G401 (cell line): ENCODE results near the gene MCL1. TPM values are rescaled to one million over a fixed set of nuclear protein-coding genes. Genes with fewer than 3 reads are reported as not detected.
"Not testable (repeated sequence)": the region's sequence is repeated elsewhere in the genome, so short reads cannot be mapped to it uniquely, and the experiment has no call there.

Experiments used
- DNase-seq: peaks from one replicate; pipeline ENCODE4 v3.0.0-alpha.2; 2015; ENCODE audit warnings: low spot score
- in situ Hi-C: cut with HindIII; loops from 2 replicates; pipeline ENCODE4 v1.10.0; 2016; ENCODE audit warnings: low sequenced_read_pairs, mixed read lengths
- total RNA-seq: library from RNA; depleted of rRNA; stranded (reverse); fragments of >200 nt; shearing (Covaris generic); gene quantifications from 2 replicates; pipeline ENCODE4 v1.2.3, GENCODE V29; 2014; rRNA removed

MCL1 gene
- 112 and 129 TPM in 2 replicates for total RNA-seq

GRCh38 chr1:150579110-150579944, at the start of gene MCL1:
Gene MCL1, minus strand, starts transcription at chr1:150579610. Its CDS starts 80 bp downstream, at chr1:150579530.
- peak; percentile 97 for DNase-seq
- in situ Hi-C loops: no loop called here

DNA sequence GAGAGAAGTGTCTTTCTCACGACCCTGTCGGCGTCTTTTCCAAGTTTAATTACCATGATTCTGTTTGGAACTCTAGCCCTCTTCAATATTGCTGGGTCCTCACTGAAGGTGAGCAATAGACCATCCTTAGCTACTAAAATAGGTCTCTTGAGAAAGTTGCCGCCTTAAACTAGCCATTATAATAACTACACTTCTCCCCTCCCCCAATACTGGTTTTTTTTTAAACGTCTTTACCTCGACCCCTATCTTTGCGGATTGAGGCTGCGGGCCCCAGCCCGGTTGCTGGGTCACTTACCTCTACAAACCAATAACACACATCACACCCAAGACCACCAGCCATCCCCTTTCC, 49.3 kb upstream of the MCL1 start:
- in situ Hi-C loops: no loop called here
- no peak for DNase-seq

DNA sequence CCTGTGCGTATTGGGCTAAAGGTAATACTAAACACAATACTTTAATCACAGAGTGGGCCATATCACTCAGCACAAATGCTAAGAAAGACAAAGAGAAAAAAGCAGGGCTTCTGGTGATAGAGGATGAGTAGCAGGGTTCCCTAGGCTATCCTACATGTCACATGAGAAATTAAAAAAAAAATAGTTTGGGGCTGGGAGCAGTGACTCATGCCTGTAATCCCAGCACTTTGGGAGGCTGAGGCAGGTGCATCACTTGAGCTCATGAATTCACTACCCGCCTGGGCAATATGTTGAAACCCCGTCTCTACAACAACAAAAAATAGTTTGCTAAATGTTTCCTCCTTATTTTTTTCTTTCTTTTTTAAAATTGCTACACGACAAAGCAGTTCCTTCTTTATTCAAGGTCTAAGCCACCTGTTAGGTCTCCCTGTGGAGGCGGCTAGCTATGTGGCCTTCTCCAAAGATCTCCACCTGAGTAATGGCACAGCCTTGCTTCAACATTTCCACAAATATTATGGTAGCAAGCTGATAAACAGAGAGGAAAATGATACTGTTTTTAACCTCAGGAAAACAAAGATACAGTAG, 48.5 kb upstream of the MCL1 start:
- in situ Hi-C loops: no loop called here
- no peak for DNase-seq

- in situ Hi-C loops: no loop called here
- DNase-seq: no peak
Observed at GRCh38 chr1:150626150-150626549, 46.7 kb upstream of the MCL1 start.

- DNase-seq, in situ Hi-C loops: not testable (repeated sequence)
Observed at GRCh38 chr1:150624546-150624945, 45.1 kb upstream of the MCL1 start.

DNA sequence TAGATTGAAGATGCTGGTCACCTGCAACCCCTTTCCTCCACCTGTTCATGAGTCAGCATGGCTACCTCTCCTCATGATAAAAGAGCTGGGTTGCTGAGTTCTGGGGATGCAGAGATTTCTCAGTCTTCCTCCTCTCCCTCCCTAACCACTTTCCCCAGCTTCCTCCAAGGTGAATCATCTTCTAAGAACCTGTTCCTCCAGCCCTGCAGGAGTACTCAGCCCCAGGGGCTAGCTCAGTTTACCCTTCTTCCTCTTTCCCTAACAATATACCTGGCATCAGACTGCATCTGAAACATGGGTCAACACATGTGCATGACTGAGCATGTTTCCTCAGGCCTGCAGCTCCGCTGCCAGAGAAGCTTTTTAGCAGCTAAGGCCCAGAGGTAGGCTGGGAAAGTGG, 44.7 kb upstream of the MCL1 start:
- DNase-seq, in situ Hi-C loops: not testable (repeated sequence)

DNA sequence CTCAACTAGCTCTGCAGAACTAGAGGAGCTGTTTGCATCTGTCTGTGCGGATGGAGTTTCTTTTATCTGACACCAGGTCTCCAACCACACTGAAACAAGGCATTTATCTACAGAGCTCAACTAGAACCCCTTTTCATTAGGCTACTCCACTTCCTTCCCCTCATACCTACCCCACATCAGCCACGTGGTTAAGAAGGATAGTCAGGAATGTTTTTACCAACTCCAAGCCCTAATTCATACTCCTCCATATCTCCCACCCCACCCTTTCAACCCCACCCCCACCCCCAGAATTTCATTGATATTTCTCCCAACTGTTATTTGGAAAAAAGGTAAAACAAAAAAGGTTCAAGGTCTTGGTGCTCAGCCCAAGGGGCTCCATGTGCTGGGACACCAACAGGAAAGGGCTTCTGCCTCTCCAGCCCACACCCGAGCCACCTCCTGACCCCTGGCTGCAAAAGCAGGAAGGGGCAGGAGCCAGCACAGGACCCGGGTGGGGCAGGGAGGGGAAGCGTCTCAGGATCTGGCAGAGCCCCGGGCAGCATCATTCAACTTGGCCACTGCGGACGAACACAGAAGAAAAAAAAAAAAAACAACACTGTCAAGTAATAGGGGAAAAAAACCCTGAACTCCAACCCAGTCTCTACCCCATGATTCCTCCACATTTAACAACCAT, 43.0 kb upstream of the MCL1 start:
- DNase-seq: no peak
- in situ Hi-C loops: no loop called here

- in situ Hi-C loops: no loop called here
- DNase-seq: peak; percentile 50
Observed at GRCh38 chr1:150621497-150622302, 42.3 kb upstream of the MCL1 start.

- no peak for DNase-seq
- in situ Hi-C loops: no loop called here
Observed at GRCh38 chr1:150620919-150621318, 41.5 kb upstream of the MCL1 start.

DNA sequence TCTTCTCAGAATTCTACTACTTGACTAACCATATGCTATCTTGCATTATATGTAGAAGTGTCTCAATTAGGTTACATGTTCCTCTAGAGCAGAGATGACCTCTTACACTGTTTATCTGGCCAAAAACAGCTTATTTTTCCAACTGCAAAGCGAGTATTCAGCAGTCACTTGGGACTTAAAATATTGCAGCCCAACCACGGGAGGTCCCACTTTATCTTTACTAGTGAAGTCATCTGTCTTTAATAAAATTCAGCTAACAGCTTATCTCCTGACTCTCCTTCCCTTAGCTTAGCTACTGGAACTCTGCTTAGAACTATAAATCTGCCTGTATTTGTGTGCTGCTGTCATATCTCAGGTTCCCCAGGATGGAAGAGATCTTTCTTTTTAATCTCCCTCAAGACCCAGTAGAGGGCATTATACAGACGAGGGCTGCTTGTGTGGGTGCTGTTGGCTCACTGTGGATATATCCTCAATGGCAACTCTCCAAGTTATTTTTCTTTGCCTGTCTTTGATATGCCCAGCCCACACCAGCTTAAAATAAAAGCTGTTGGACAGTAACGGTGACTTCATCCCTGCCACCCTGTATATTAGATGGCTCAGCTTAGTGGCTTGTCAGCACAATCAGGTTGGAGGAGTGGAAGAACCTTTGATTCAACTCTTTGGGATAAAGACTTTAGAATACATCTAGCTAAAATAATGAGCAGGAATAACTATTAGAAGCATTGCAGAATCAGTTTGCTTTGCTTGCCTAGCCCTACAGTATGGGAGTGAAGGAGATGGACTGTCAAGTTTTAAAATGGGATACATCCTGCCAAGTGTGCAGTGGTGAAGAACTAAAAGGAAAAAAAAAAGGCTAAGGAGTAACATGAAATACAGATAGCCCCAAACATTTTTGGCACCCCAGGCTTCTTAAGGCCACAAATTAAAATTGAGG, 40.4 kb upstream of the MCL1 start:
- DNase-seq: peak; percentile 30
- in situ Hi-C loops: no loop called here

DNA sequence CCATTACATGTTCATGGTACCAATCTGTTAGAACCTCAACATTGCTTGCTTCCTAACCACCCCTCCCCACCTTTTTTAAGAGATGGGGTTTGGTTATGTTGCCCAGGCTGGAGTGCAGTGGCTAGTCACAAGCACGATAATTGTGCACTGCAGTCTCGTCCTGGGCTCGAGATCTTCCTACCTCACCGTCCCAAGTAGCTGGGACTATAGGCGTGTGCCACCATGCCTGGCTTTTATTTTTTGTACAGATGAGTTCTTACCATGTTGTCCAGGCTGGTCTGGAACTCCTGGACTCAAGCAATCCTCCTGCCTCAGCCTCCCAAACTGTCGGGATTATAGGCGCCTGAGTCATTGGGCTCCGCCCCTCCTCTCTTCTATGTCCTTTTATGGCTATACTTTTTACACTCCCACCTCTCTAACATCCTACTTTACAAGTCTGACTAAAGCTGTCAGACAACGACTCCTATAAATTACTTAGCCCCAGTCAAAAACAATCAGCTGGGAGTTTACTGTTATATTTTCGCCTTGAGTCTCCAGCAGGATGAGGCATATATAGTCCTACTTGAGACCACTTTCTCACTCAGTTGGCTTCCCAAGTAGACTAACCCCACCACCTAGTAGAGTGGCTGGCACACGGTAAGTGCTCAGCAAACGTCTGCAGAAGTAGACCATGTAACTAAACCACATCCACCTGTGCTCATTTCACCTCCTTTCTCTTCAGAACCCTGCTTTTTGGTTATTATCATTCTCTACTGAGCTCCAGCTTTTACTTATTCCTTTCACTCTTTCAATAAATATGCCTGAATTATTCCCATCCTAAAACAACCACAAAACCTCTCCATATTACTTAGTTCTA, 36.2 kb upstream of the MCL1 start:
- in situ Hi-C loops: no loop called here
- no peak for DNase-seq

DNA sequence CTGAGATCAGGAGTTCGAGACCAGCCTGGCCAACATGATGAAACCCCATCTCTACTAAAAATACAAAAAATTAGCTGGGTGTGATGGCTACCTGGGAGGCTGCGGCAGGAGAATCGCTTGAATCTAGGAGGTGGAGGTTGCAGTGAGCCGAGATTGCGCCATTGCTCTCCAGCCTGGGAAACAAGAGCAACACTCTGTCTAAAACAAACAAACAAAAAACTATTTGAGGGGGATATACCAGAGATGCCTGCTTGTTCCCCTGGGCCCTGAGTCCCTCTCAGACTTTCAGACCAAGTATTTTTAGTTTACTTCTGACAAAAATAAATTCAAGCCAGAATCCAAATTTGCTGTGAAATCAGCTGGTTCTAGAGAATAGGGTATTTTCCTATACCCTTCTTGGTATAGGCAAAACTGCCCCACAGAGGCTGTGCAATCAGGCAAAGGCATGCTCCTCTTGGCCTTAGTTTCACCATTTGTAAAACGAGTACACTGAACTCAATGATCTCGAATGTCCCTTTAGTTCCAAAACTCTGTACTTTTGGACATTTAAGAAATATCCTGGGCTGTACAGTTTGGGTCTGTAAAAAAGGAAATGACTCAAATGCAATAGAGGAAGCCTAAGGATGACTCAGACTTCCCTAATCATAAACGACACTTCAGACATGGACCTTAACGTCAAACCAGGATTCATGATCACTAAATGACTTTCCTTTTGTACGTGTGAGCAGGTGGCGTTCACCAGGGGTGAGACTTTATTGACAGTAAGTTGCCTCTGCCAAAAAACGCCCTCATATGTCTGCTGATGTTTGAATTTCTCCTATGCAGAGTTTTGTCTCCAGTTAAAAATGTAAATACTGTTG, 33.9 kb upstream of the MCL1 start:
- DNase-seq: no peak
- in situ Hi-C loops: no loop called here

DNA sequence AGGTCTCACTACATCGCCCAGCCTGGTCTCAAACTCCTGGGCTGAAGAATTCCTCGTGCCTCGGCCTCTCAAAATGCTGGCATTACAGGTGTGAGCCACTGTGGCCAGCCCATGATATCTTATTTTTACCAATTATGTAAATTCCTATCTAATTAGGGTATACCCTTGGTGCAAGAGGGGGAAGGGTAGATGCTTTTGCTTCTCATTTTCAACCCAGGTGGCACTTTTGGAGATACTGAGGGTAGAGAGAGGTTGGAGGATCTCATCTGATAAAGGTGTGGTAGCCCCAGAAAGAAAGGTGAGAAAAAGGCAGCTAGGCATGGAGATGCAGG, 32.6 kb upstream of the MCL1 start:
- no peak for DNase-seq
- in situ Hi-C loops: no loop called here

DNA sequence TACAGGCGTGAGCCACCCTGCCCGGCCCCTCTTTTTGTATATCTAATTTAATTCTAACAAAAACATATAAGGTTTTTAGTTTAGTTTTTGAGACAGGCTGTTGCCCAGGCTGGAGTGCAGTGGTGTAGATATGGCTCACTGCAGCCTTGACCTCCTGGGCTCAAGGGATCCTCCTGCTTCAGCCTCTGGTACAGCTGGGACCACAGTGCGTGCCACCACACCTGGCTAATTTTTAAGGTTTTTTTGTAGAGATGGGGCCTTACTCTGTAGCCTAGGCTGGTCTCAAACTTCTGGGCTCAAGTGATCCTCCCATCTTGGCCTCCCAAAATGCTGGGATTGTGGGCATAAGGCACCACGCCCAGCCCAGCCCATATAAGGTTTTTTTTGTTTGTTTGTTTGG, 31.2 kb upstream of the MCL1 start:
- in situ Hi-C loops: no loop called here
- DNase-seq: no peak

GRCh38 chr1:150609732-150610131, 30.3 kb upstream of the MCL1 start:
- DNase-seq: no peak

GRCh38 chr1:150606463-150607142, 27.2 kb upstream of the MCL1 start:
- no peak for DNase-seq
- in situ Hi-C loops: no loop called here

More at GRCh38 chr1:150609732-150610131, 30.3 kb upstream of the MCL1 start:
- in situ Hi-C loops: no loop called here

DNA sequence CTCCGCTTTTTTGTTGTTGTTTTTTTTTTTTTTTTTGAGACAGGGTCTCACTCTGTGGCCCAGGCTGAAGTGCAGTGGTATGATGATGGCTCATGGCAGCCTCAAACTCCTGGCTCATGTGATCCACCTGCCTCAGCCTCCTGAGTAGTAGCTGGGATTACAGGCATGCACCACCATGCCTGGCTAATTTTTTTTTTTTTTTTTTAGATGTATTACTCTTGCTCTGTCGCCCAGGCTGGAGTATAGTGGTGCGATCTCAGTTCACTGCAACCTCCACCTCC, 26.0 kb upstream of the MCL1 start:
- in situ Hi-C loops, DNase-seq: not testable (repeated sequence)
